DMS 273 (cell line): Measurements from ENCODE around the gene STING1.
"Not testable (repeated sequence)": the region's sequence is repeated elsewhere in the genome, so short reads cannot be mapped to it uniquely, and the experiment has no call there.

Experiments used
- DNase-seq: peaks from one replicate; lab custom pipeline; 2025; ENCODE audit not compliant: unreplicated experiment; lab: John Stamatoyannopoulos, UW

STING1 gene

DNA sequence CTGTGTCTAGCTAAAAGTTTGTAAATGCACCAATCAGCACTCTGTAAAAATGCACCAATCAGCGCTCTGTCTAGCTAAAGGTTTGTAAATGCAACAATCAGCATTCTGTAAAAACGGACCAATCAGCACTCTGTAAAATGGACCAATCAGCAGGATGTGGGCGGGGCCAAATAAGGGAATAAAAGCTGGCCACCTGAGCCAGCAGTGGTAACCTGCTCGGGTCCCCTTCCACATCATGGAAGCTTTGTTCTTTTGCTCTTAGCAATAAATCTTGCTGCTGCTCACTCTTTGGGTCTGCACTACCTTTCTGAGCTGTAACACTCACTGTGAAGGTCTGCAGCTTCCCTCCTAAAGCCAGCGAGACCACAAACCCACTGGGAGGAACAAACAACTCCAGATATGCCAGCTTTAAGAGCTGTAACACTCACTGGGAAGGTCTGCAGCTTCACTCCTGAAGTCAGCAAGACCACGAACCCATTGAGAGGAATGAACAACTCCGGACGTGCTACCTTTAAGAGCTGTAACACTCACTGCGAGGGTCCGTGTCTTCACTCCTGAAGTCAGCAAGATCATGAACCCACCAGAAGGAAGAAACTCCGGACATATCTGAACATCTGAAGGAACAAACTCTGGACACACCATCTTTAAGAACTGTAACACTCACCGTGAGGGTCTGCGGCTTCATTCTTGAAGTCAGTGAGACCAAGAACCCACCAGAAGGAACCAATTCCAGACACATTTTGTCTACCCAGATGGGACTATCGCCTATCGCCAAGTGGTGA lies 20.7 kb upstream of the STING1 start:
- DNase-seq, result not testable (repeated sequence)

DNA sequence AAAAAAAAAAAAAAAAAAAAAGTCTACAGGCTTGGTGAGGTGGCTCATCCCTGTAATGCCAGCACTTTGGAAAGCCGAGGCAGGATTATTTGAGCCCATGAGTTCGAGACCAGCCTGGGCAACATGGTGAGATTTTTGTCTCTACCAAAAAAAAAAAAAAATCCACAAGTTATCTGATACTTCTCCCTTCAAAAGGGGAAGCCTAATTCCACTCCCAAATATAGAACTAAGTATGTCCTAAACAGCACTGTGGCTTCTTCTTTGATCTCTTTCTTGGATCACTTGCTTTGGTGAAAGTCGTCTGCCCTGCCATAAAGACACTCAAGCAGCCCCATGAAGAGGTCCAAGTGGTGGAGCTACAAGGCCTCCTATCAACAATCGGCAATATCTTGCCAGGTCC lies 18.8 kb upstream of the STING1 start:
- no peak for DNase-seq

DNA sequence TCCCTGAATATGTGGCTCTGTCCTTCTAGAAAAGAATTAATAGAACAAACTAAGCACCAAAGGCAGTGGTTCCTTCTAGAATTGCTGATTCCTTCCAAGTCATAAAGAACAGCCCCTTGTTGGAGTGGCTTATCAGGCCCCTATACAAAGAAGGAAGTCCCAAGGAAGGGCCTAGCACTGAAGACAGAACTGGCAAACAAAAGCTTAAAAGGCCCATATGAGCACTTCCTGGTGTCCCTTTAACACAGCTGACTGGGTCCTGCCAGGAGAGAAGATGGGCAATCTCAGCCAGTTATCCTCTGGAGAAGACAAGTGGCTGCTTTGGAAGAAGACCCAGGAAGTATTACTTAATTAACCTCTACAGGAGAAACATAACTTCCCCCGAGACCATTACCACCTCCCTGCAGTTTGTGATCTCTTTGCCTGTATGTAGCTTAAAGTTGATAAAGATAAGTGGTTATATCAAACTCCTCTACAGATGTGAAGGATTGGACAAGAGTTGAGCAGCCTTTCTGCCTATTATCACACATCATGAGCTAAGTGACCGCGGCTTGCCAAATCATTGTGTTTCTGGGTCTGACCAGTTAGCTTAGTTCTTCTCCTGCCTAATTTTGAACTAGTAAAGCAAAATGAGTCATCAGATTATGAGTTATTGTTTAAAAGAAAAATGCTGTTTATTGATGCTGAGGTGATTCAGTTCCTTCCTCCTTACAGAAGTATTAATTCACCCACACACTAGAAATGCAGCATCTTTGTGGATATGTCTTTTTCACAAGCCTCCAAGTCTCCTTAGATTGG lies 13.3 kb upstream of the STING1 start:
- no peak for DNase-seq

GRCh38 chr5:139494832-139495231 lies 12.3 kb upstream of the STING1 start:
- no peak for DNase-seq

- DNase-seq, result no peak
Observed at GRCh38 chr5:139494256-139494655, 11.7 kb upstream of the STING1 start.

DNA sequence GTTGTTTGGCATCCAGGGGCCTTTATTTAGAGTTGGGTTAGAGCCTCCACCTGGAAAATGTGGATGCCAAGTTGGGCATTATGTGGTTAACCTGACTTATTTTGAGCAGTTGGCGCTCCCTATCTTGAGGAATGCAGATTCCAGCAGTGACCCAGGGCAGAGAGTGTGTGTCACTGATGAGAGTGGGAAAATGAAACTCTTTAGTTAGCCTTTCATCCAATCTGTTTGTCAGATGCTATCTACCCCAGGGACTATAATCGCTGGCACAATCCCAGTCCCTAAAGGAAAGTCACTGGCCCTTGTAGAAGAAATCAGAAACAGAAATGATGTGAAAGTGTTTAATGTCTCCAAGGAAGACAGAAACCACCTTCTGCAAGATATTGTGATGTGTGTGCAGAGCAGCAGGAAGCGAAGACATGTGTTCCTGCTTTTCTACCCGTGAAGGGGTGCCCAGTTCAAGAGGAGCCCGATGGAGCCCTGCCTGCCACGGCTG lies 10.2 kb upstream of the STING1 start:
- DNase-seq, result peak; percentile 31

DNA sequence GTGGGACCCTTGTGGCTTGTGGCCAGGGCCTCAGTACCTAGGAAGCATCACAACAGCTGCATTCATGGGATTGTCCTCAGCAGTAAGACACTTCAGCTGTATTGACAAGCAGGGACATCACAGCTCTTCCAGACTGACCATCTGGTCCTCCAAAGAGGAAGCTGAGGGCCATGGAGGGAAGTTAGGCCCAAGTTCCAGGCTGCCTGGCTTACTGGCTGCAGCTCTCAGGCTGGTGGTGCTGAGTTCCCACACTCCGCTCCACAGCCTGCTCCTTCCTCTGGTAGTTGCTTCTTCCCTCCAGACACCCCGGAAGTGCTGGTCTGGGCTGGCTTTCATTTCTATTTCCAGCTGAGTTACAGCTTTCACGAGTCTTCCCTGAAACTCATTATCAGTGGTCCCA lies 5.7 kb upstream of the STING1 start:
- DNase-seq, result no peak

- peak; percentile 36 for DNase-seq
Observed at GRCh38 chr5:139486201-139486600, 3.6 kb upstream of the STING1 start.

DNA sequence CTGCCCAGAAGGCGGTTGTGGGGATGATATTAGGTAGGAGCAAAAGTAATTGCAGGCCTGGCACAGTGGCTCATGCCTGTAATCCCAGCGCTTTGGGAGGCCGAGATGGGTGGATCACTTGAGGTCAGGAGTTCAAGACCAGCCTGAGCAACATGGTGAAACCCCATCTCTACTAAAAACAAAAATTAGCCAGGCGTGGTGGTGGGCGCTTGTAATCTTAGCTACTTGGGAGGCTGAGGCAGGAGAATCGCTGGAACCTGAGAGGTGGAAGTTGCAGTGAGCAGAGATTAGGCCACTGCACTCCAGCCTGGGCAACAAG lies 291 bp upstream of the STING1 start:
- DNase-seq, result not testable (repeated sequence)

- DNase-seq, result peak; percentile 73
Observed at GRCh38 chr5:139481580-139482049, 943 bp downstream of the STING1 start.

DNA sequence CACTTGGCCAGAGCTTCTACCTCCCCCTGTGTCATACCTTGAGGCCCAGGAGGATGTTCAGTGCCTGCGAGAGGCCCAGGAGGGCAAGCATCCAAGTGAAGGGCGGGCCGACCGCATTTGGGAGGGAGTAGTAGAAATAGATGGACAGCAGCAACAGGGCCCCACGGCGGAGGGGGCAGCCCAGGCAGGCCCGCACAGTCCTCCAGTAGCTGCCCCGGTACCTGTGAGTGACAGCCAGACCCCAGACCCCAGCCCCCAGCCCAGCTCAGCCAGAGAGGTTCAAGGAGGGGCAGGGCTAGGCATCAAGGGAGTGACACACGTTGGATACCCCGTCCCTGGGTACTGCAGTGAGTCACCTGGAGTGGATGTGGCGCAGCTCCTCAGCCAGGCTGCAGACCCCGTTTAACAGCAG lies 1.4 kb downstream of the STING1 start:
- peak; percentile 28 for DNase-seq

DNA sequence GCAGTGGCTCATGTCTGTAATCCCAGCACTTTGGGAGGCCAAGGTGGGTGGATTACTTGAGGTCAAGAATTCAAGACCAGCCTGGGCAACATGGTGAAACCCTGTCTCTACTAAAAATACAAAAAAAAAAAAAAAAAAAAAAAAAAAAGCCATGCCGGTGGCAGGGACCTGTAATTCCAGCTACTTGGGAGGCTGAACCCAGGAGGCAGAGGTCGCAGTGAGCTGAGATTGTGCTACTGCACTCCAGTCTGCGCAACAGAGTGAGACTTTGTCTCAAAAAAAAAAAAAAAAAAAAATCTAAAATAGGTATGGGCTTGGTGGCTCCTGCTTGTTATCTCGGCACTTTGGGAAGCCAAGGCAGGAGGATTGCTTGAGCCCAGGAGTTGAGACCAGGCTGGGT lies 2.8 kb downstream of the STING1 start:
- not testable (repeated sequence) for DNase-seq

GRCh38 chr5:139478657-139479423 lies 3.7 kb downstream of the STING1 start:
- not testable (repeated sequence) for DNase-seq

DNA sequence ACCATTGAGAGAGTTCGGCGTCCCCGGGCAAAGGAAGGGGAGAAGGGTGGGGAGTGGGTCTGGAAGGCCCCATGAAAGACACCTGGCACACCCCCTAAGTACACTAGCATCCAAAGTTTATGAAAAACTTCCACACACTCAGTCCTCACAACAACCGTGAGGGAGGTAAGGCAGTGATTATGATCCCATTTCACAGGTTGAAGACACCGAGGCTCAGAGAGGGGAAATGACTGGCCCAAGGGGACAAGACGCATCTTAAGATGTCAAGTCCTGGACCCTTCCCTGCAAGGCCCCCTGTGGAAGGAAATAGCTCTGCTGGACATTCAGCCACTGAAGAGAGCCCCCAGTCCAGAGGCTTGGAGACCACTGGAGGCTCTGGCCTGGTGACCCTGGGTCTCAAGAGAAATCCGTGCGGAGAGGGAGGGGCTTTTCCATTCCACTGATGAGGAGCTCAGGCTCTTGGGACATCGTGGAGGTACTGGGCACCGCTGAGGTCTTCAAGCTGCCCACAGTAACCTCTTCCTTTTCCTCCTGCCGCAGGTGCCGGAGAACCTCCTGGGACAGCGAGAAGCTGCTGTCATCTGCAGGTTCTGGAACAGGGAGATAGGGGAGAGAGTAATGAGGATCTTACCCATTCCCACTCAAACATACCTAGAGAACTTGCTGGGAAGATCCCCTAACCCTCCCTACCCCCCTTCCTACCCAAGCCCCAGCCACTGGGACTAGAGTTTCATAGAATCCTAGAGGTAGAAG lies 6.5 kb downstream of the STING1 start:
- no peak for DNase-seq

- DNase-seq, result peak; percentile 93
Observed at GRCh38 chr5:139474890-139475791, 7.4 kb downstream of the STING1 start.

DNA sequence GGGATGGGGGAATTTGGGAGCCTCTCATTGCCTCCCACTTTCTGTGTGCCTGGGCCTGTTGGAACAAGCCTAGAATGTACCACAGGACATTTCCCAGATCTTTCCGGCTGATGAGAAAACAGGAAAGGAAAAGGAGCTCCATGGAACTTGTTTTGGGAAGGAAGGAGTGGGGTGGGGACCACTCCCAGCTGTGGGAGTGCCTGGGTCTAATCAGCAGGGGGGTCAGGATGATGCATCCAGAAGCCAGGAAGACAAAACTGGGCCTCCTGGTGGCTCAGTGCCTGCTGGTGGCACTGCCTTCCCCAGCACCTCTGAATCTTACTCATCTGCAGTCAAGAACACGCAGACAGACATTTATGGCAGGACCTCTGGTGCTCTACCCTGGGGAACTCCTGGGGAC lies 9.0 kb downstream of the STING1 start:
- DNase-seq, result peak; percentile 62

- DNase-seq, result no peak
Observed at GRCh38 chr5:139473105-139473504, 9.5 kb downstream of the STING1 start.

DNA sequence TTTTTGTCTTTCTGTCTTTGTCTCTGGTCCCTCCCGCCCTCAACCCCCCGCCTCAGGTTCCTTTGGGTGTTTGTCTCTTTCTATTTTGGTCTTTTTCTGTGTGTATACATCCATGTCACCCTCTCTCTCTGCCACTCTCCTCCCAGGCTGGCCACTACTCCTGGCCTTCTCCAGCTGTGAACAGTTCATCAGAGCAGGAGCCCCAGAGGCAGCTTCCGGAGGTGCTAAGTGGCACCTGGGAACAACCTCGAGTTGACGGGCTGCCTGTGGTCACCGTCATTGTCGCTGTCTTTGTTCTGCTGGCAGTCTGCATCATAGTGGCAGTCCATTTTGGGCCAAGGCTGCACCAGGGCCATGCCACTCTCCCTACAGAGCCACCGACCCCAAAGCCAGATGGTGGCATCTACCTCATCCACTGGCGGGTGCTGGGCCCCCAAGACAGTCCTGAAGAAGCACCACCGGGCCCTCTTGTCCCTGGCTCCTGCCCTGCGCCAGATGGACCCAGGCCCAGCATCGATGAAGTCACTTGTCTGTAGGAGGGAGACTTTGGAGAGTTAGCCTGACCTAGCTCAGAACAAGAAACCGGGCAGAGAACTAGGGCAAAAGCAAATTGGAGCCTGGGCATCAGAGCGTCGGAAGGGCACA lies 10.1 kb downstream of the STING1 start:
- DNase-seq, result peak; percentile 32

DNA sequence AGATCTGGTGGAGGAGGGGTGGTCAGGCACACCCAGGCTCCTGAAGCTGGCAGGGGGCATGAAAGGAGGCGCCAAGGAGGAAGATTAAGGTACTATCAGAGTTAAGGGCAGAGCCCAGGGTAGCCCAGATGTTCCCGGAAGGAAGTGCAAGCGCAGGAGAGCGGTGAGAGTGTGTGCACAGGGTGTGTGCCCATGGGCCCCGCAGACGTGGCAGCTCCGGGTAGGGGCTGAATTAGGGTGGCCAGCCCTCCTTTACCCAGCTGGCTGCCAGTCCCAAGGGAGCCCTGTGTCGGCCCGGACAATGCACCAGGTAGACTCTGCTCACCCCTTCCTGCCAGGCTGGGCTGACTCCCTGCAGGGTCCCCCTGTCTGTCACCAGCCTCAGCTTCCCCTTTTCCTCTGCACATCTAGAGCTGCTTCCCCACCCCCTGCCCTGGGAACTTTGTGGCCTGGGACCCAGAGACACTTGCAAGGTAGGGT lies 11.7 kb downstream of the STING1 start, which contains the start of gene SMIM33:
SMIM33 (plus strand) TSS at position 184 of the 480 bp plus-strand sequence; CDS start at position 302, 118 bp downstream.
- no peak for DNase-seq
